ENCODE measurements around the gene HCAR2.
A peak's percentile ranks its signal among the peaks of the same experiment; 100 is the strongest.
"Not testable (repeated sequence)": the region's sequence is repeated elsewhere in the genome, so short reads cannot be mapped to it uniquely, and the experiment has no call there.

HCAR2 gene

DNA sequence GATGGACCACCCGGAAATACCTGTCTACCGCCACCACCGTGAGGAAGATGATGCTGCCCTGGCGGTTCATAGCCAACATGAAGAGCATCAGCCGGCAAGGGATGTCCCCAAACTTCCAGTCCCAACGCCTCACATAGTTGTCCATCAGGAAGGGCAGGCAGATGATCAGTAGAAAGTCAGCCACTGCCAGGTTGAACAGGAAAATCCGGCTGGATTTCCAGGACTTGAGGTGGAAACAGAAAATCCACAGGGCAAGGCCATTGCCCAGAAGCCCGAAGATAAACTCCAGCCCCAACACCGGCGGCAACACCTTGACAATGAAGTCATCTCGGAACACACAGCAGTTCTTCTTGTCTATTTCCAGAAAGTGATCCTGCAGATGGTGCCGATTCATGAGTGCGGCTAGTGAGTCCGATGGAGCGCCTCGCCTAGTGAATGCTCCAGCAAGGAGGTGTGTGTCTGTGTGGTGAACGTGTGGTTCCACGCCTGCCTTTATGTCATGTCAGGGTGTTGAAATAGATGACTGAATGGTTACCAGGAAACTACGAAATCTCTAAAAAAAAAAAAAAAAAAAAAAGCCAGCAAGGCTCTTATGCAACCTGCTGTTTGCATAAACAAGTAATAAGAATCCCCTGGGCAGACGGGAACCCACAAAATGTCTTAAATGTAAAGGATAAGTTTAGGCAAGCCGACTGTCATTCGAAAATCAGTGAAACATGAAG, at the start of gene HCAR2:
Gene HCAR2 (minus strand): TSS at position 468 of the 722 bp plus-strand sequence. CDS start 74 bp downstream, at position 394.
- H3K4me3 ChIP-seq (ENCODE audit: low read depth, low read length), result not testable (repeated sequence)

DNA sequence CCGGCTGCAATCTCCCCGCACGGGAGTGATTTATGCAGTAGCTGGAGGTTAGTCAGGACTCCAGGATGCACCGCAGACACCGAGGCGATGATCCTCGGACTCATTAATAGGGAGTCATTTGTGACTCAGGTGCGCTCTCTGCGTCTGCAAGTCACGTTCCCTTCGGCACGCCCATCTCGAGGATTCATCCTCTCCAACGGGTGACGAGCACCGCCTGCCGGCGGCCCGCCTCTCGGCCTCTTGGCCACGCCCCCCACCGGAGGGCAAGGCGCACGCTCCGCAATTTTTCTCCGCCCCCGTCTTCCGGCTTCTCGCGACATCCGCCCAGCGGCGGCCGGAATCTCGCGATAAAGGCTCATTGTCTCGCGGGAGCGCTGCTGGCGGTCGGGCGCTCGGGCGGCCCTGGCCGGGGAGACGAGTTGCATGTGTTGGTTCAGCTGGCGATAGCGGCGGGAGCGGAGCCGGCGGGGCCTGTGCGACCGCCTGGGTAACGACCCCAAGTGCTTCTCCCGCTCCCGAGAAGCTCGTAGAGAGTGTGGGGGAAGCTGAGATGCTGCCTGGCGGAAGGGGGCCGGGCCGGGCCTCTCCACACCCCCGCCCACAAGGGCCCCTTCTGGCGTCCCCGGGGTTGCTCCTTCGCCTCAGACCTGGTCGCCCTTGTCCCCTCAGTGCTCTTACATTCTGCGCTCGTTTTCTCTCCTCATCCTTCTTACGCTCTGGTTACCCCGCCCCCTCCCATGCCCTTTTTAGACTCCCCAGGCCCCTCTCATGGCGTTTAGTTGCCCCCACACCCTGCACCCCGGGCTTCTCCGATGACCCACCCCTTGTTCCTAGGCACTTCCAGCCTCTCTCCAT, 49.5 kb upstream of the HCAR2 start, which contains the start of gene DENR:
Gene DENR (plus strand): TSS at position 361 of the 855 bp plus-strand sequence. CDS start 878 bp downstream, outside the sequence.
- H3K4me3 ChIP-seq (ENCODE audit: low read depth, low read length), result peak within 1 kb of the TSS; percentile 69
- TF ChIP-seq, protein P1, sequence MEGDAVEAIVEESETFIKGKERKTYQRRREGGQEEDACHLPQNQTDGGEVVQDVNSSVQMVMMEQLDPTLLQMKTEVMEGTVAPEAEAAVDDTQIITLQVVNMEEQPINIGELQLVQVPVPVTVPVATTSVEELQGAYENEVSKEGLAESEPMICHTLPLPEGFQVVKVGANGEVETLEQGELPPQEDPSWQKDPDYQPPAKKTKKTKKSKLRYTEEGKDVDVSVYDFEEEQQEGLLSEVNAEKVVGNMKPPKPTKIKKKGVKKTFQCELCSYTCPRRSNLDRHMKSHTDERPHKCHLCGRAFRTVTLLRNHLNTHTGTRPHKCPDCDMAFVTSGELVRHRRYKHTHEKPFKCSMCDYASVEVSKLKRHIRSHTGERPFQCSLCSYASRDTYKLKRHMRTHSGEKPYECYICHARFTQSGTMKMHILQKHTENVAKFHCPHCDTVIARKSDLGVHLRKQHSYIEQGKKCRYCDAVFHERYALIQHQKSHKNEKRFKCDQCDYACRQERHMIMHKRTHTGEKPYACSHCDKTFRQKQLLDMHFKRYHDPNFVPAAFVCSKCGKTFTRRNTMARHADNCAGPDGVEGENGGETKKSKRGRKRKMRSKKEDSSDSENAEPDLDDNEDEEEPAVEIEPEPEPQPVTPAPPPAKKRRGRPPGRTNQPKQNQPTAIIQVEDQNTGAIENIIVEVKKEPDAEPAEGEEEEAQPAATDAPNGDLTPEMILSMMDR (IDR thresholded peaks at IDR 0.05; ENCODE audit: borderline replicate concordance, insufficient read depth, low read depth, low read length), result peak; percentile 94

DNA sequence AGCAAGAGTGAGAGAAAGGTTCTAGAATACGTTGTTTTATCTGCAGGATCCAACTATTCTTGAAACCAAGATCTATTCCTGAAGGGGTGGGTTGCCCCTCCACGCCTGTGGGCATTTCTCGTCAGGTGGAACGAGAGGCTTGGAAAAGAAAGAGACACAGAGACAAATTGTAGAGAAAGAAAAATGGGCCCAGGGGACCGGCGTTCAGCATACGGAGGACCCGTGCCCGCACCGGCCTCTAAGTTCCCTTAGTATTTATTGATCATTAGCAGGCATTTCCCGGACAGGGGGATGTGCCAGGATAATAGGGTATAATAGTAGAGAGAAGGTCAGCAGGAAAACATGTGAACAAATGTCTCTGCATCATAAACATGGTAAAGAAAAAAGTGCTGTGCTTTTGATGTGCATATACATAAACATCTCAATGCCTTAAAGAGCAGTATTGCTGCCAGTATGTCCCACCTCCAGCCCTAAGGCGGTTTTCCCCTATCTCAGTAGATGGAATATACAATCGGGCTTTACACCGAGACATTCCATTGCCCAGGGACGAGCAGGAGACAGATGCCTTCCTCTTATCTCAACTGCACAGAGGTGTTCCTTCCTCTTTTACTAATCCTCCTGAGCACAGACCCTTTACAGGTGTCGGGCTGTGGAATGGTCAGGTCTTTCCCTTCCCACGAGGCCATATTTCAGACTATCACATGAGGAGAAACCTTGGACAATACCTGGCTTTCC, 47.8 kb upstream of the HCAR2 start:
- H3K4me3 ChIP-seq (ENCODE audit: low read depth, low read length), result not testable (repeated sequence)

DNA sequence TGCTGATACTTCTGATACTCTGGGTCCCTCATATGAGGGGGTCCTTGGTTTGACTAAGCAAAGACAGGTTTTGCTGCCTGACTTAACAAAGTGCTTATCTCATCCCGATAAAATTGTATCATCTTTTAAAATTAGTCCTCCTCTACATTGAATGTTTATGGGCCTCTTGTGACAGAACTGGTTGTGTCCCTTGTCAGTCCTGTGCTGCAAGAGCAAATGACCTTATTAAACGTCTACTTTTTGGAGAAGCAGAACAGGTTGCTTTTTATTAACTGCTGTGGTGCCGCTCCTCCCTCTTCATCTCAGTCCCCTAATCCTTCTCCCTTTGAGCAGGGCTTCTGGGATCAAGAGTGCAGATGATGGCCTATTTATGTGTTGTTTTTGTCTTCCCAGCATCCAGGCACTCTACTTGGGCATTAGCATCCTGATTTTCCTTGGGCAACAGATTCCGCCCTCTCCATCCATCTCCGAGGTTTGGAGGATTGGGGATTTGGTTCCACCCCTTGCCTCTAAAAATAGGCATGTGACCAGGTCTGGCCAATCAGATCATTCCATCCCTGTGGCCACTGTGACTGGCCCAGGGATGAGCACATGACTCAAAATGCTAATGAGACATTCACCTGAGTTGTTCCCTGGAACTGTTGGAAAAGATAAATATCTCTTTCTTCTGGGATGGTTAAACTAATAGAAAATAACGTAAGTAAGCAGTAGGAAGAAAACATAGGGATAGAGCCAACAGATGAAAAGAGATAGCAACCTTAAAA, 46.6 kb upstream of the HCAR2 start:
- H3K4me3 ChIP-seq (ENCODE audit: low read depth, low read length), result no peak overlapping the region

DNA sequence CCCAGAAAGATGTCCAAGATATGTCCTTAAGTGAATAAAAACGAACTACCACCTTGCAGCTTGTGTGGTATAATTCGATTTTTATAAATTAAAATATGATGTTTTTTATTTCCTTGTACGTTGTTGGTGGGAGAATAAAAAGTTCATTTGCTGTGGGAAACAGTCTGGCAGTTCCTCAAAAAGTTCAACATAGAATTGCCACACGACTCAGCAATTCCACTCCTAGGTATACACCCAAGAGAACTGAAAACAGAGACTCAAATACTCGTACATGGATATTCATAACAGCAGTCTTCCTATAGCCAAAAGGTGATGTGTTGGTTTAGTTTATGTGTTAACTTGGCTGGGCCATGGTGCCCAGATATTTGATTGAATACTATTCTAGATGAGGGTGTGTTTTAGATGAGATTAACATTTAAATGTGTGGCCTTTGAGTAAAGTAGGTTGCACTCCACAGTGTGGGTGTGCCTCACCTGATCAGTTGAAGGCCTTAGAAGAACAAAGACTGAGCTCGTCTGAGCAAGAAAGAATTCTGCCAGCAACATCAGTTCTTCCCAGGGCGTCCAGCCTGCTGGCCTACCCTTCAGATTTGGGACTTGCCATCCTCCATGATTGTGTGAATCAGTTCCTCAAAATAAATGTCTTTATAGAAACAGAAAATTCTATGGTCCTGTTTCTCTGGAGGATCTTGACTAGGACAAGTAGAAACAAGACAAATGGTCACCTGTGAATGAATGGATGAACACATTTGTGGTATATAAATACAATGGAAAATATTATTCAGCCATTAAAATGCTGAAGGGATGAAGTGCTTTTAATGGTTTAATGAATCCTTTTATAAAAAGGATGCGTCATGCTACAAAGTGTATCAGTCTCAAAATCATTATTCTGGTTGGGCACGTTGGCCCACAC, 44.3 kb upstream of the HCAR2 start:
- H3K4me3 ChIP-seq (ENCODE audit: low read depth, low read length), result no peak overlapping the region
- TF ChIP-seq, protein P1 (IDR thresholded peaks at IDR 0.05; ENCODE audit: borderline replicate concordance, insufficient read depth, low read depth, low read length), result no peak

More for the DNA sequence above, 46.6 kb upstream of the HCAR2 start:
- TF ChIP-seq, protein P1 (IDR thresholded peaks at IDR 0.05; ENCODE audit: borderline replicate concordance, insufficient read depth, low read depth, low read length), result no peak

DNA sequence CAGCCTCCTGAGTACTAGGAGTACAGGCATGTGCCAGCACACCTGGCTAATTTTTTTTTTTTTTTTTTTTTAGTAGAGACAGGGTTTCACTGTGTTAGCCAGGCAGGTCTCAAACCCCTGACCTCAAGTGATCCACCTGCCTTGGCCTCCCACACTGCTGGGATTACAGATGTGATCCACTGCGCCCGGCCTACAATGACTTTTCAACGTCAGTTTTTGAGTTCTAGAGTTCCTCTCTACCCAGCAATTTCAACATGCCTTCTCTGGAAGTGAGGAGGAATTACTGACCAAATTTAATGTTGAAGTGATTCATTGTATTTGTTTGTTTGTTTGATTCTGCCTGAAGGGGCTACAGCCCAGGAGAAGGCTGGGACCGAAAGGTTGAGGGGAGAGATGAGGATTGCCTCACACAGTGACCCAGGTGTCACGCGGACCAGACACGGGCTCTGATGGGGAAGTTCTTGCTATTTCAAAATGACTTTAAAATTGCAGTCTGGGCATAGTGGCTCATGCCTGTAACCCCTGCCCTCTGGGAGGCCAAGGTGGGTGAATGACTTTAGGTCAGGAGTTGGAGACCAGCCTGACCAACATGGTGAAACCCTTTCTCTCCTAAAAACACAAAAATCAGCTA, 40.9 kb upstream of the HCAR2 start:
- TF ChIP-seq, protein P1 (IDR thresholded peaks at IDR 0.05; ENCODE audit: borderline replicate concordance, insufficient read depth, low read depth, low read length), result no peak
- no peak overlapping the region for H3K4me3 ChIP-seq (ENCODE audit: low read depth, low read length)

All from GM12875 (cell line).